Smooth muscle cell (in vitro differentiated cells): ENCODE data around the gene CFAP161. TPM values are rescaled to one million over a fixed set of nuclear protein-coding genes. Genes with fewer than 3 reads are reported as not detected.
"Not testable (repeated sequence)": the region's sequence is repeated elsewhere in the genome, so short reads cannot be mapped to it uniquely, and the experiment has no call there.

ENCODE experiments used
- DNase-seq: peaks from one replicate; lab custom pipeline; 2025; ENCODE audit not compliant: unreplicated experiment; lab: John Stamatoyannopoulos, UW
- H2AFZ ChIP-seq: fragments of 200-600 bp; sonication (generic); 2 replicates; pipeline ENCODE4 v1.6.0; 2016; ENCODE audit warnings: antibody characterized with exemption, low read depth, mild to moderate bottlenecking
- H3F3A ChIP-seq: fragments of 200-600 bp; sonication (generic); 2 replicates; pipeline ENCODE4 v1.6.0; 2017; ENCODE audit warnings: antibody characterized with exemption, low read depth
- H3K27ac ChIP-seq: fragments of 200-600 bp; sonication (generic); 2 replicates; pipeline ENCODE4 v1.5.1; 2016; ENCODE audit warnings: low read depth, mild to moderate bottlenecking
- H3K27me3 ChIP-seq: fragments of 200-600 bp; sonication (generic); 2 replicates; pipeline ENCODE4 v1.6.1; 2016; ENCODE audit warnings: low read depth, mild to moderate bottlenecking
- H3K36me3 ChIP-seq: fragments of 200-600 bp; sonication (generic); 2 replicates; pipeline ENCODE4 v1.5.1; 2016; ENCODE audit warnings: low read depth
- H3K4me1 ChIP-seq: fragments of 200-600 bp; sonication (generic); 2 replicates; pipeline ENCODE4 v1.5.1; 2016; ENCODE audit warnings: low read depth
- H3K4me2 ChIP-seq: fragments of 200-600 bp; sonication (generic); 2 replicates; pipeline ENCODE4 v1.6.0; 2016; ENCODE audit warnings: mild to moderate bottlenecking
- H3K4me3 ChIP-seq: fragments of 200-600 bp; sonication (generic); 2 replicates; pipeline ENCODE4 v1.5.1; 2016; ENCODE audit warnings: mild to moderate bottlenecking
- H3K79me2 ChIP-seq: fragments of 200-600 bp; sonication (generic); 2 replicates; pipeline ENCODE4 v1.6.0; 2016; ENCODE audit warnings: low read depth, mild to moderate bottlenecking
- H3K9ac ChIP-seq: fragments of 200-600 bp; sonication (generic); 2 replicates; pipeline ENCODE4 v1.6.0; 2016; ENCODE audit warnings: low read depth
- H3K9me3 ChIP-seq: fragments of 200-600 bp; sonication (generic); replicated peaks from 2 replicates; pipeline ENCODE4 v1.5.1; 2016; ENCODE audit warnings: low read depth
- H4K20me1 ChIP-seq: fragments of 200-600 bp; sonication (generic); 2 replicates; pipeline ENCODE4 v1.6.0; 2016; ENCODE audit warnings: low read depth
- WGBS: methylation state at CpG from one replicate; pipeline ENCODE4 v1.1.7; 2016; ENCODE audit warnings: low lambda C conversion rate; 5-methylcytosine and 5-hydroxymethylcytosine counted together
- polyA plus RNA-seq: library from polyadenylated mRNA; unstranded; fragments of >200 nt; fragmentation: Nextera tagmentation; extraction: Ambion mirVana; gene quantifications from 2 replicates; pipeline ENCODE4 v1.2.1, GENCODE V29; 2016
- total RNA-seq: library from RNA; depleted of rRNA; stranded (reverse); fragments of >200 nt; gene quantifications from 2 replicates; pipeline ENCODE4 v1.2.3, GENCODE V29; 2014
- TF ChIP-seq, protein P1 (sequence below): fragments of 200-600 bp; sonication (generic); IDR thresholded peaks from 2 replicates; pipeline ENCODE4 v1.5.1; 2017; ENCODE audit warnings: borderline replicate concordance, mild to moderate bottlenecking, antibody characterized with exemption; ENCODE audit not compliant: insufficient read depth, poor library complexity, severe bottlenecking

The CFAP161 gene
- total and polyA plus RNA-seq, 2 experiments from 2014 or later: 0.94 TPM; not detected in 1

DNA sequence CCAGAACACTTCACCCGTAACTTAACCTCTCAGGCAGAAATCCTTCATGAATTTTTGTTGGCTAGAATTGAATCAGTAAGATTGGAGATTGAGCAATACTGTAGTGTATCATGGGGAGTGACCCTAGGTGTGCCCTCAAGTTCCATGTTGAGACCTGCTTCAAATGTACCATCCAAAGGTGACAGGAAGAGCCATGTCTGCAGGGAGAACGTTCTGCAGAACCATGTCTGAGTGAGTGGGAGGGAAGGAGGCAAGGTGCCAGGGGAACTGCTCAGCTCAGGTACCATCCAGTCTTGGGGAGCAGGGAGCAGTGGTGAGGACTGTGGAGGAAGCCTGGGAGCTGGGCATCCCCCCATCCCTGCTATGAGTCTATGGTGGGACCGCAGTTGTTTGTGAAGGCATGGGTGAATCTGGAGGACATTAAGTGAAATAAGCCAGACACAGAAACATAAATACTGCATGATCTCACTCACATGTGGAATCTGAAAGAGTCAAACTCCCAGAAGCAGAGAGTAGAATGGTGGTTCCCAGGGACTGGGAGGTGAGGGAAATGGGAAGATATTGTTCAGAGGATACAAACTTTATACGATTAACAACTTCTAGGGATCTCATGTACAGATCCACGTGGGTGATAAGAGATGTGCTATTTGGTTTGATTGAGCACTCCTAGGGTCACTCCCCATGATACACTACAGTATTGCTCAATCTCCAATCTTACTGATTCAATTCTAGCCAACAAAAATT is 23.3 kb downstream of the CFAP161 start:
- no peak overlapping the region for H3K4me3 ChIP-seq
- WGBS: 59% methylated on average over 5 of the region's 5 CpGs
- peaks cover 3% of the 10 kb centered on the region for H3K27me3 ChIP-seq
- no peak overlapping the region for H3K27ac ChIP-seq
- no peak overlapping the region for H2AFZ ChIP-seq
- H3K36me3 ChIP-seq: no peaks in the 10 kb centered on the region
- no peaks in the 10 kb centered on the region for H3F3A ChIP-seq
- H3K79me2 ChIP-seq: no peaks in the 10 kb centered on the region
- no peaks in the 10 kb centered on the region for H3K9me3 ChIP-seq
- no peak overlapping the region for H3K9ac ChIP-seq
- H3K4me2 ChIP-seq: no peak overlapping the region
- no peaks in the 10 kb centered on the region for H3K4me1 ChIP-seq
- H4K20me1 ChIP-seq: no peaks in the 10 kb centered on the region
- TF ChIP-seq, protein P1, sequence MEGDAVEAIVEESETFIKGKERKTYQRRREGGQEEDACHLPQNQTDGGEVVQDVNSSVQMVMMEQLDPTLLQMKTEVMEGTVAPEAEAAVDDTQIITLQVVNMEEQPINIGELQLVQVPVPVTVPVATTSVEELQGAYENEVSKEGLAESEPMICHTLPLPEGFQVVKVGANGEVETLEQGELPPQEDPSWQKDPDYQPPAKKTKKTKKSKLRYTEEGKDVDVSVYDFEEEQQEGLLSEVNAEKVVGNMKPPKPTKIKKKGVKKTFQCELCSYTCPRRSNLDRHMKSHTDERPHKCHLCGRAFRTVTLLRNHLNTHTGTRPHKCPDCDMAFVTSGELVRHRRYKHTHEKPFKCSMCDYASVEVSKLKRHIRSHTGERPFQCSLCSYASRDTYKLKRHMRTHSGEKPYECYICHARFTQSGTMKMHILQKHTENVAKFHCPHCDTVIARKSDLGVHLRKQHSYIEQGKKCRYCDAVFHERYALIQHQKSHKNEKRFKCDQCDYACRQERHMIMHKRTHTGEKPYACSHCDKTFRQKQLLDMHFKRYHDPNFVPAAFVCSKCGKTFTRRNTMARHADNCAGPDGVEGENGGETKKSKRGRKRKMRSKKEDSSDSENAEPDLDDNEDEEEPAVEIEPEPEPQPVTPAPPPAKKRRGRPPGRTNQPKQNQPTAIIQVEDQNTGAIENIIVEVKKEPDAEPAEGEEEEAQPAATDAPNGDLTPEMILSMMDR: no peak
- no peak for DNase-seq

DNA sequence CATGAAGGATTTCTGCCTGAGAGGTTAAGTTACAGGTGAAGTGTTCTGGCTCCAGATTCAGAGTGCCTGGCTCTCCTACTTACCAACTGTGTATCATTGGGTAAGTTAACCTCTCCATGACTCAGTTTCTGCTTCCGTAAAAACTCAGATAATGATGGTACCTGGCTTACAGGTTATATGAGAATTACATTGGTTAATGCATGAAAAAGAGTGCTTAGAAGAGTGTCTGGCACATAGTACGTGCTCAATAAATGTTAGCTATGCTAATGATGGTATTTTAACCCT is 23.8 kb downstream of the CFAP161 start:
- DNase-seq: no peak
- TF ChIP-seq, protein P1: no peak
- peaks cover 3% of the 10 kb centered on the region for H3K27me3 ChIP-seq
- no peaks in the 10 kb centered on the region for H3K36me3 ChIP-seq
- H3K4me3 ChIP-seq: no peak overlapping the region
- no peaks in the 10 kb centered on the region for H3K4me1 ChIP-seq
- no peaks in the 10 kb centered on the region for H3K9me3 ChIP-seq
- H3K79me2 ChIP-seq: no peaks in the 10 kb centered on the region
- no peak overlapping the region for H3K4me2 ChIP-seq
- no peak overlapping the region for H3K27ac ChIP-seq
- 93% methylated on average over 2 of the region's 2 CpGs for WGBS
- H3F3A ChIP-seq: no peaks in the 10 kb centered on the region
- no peak overlapping the region for H3K9ac ChIP-seq
- no peaks in the 10 kb centered on the region for H4K20me1 ChIP-seq
- H2AFZ ChIP-seq: no peak overlapping the region

DNA sequence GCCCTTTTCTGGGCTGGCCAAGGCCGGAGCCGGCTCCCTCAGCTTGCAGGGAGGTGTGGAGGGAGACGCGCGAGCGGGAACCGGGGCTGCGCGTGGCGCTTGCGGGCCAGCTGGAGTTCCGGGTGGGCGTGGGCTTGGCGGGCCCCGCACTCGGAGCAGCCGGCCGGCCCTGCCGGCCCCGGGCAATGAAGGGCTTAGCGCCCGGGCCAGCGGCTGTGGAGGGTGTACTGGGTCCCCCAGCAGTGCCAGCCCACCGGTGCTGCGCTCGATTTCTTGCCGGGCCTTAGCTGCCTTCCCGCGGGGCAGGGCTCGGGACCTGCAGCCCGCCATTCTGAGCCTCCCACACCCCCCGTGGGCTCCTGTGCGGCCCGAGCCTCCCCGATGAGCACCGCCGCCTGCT is 24.5 kb downstream of the CFAP161 start:
- H3K27ac ChIP-seq, H3K4me3 ChIP-seq, H3K9ac ChIP-seq, H3K9me3 ChIP-seq, H3K27me3 ChIP-seq, H3K79me2 ChIP-seq, H3K36me3 ChIP-seq, H3F3A ChIP-seq, H4K20me1 ChIP-seq, H2AFZ ChIP-seq, DNase-seq, H3K4me2 ChIP-seq, H3K4me1 ChIP-seq: not testable (repeated sequence)
- 94% methylated on average over 37 of the region's 37 CpGs for WGBS

DNA sequence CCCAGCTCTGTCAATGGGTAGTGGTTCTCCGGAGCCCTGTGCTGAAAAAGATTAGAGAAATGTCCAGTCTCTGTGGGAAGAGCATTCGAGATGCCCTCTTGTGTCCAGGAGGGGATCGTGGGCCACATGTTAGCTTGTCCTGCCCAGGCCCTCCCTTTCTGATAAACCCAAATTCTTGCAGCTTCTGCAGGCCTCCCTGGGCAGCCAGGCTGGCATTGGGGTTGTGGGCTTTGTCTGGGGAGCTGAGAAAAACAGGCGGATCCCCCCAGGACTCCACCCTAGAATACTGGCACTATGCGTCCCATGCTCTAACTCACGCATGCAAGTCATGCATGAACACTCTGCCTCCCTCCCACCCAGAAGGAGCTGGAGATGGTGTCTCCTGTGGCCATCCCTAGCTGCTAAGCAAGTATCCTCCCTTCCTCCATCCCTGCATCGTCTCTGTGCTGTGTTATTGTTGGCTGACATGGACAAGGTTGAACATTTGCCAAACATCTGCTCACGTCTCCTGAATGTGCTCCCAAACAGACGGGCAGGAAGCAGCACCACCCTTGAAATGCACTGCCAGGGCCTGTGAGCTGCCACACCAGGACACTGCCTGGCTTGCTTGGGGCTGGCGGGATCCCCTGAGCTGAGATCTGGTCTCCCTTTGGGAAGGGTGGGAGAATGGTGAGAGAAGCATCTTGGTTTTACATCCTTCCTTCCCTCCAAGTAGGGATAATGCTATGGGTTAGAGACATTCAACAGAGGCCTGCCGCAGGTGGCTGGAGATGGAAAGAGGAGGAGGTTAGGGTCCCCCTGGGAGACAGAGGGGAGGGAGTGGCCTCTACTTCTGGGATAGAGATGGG is 26.5 kb downstream of the CFAP161 start:
- TF ChIP-seq, protein P1: no peak
- DNase-seq: no peak
- Histone ChIP-seq H3K4me1 (no peaks in the 10 kb centered on the region), H3K27ac (no peak overlapping the region), H3K27me3 (no peaks in the 10 kb centered on the region), H2AFZ (no peak overlapping the region), H3F3A (peaks cover 6% of the 10 kb centered on the region), H4K20me1 (no peaks in the 10 kb centered on the region), H3K36me3 (no peaks in the 10 kb centered on the region), H3K4me2 (no peak overlapping the region), H3K4me3 (no peak overlapping the region), H3K9me3 (no peaks in the 10 kb centered on the region), H3K79me2 (no peaks in the 10 kb centered on the region), H3K9ac (no peak overlapping the region)
- WGBS: 78% methylated on average over 11 of the region's 11 CpGs
